DMS53 treated with DMSO at 0.1 percent for 48 hours (cell line): ENCODE results near the gene ATP6V1D.
"Not testable (repeated sequence)": the region's sequence is repeated elsewhere in the genome, so short reads cannot be mapped to it uniquely, and the experiment has no call there.

Experiments
- DNase-seq: peaks from one replicate; lab custom pipeline; 2025; ENCODE audit not compliant: unreplicated experiment; lab: John Stamatoyannopoulos, UW

Gene ATP6V1D

DNA sequence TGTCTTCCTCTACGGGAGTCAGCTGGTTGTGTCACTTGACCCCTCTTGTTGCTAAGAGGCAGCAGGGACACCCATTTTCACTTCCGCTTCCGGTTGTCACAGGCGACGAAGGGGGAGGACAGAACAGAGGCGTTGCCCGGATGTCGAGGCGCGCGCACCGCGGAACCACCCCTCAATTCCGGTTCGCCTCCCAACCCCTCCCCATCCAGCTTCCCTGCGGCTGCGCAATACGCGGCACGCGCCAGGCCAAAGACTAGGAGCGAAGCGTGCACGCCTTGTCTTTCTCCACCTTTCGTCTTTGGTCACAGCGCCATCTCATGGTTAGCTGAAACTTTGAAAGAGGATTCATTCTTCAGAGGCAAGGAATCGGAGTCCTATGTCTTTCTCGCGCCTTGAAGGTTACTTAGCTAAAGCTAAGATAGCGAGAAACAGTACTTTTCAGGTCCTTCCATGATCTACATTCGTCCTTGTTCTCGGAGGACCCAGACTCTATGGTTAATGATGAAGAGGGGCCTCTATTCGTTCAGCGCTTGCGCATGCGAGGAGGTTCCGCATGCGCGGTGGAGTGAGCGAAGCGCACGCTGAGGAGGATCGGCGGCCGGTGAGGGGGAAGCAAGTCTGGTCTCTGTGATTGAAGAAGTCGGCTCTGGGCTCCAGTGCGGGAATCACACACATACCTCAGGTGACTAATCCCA, at the start of gene ATP6V1D, which contains the start of gene EIF2S1:
Gene ATP6V1D, minus strand, starts transcription at position 30 of the 695 bp plus-strand sequence. CDS start 106 bp downstream, outside the sequence.
Gene EIF2S1, plus strand, starts transcription at position 554 of the 695 bp plus-strand sequence. CDS start 4,440 bp downstream, outside the sequence.
- DNase-seq: peak; percentile 74

DNA sequence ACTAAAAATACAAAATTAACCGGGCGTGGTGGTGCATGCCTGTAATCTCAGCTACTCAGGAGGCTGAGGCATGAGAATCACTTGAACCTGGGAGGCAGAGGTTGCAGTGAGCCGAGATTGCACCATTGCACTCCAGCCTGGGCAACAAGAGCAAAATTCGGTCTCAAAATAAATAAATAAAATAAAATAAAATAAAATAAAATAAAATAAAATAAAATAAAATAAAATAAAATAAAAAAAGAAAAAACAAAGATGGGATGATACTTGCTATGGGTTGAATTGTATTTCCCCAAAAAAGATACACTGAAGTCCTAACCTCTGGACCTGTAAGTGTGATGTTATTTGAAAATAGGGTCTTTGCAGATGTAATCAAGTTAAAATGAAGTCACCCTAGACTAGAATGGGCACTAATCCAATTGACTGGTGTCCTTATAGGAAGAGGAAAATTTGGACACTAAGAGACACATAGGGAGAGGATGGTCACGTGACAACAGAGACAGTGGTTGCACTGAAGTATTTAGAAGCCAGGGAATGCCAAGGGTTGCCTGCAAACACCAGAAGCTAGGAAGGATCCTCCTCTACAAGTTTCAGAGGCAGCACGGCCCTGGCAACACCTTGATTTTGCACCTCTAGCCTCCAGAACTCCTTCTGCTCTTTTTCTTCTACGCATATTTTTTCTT, 48.7 kb upstream of the ATP6V1D start:
- not testable (repeated sequence) for DNase-seq

DNA sequence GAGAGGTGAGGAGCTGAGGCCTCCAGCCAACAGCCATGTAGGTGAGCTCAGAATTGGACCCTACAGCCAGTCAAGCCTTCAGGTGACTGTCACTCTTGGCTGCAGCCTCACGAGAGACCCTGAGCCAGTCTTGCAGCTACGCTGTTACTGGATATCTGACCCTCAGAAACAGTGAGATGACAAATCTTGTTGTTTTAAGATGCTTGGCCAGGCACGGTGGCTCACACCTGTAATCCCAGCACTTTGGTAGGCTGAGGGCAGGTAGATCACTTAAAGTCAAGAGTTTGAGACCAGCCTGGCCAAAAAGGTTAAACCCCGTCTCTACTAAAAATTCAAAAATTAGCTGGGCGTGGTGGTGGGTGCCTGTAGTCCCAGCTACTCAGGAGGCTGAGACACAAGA, 46.2 kb upstream of the ATP6V1D start:
- DNase-seq: no peak

DNA sequence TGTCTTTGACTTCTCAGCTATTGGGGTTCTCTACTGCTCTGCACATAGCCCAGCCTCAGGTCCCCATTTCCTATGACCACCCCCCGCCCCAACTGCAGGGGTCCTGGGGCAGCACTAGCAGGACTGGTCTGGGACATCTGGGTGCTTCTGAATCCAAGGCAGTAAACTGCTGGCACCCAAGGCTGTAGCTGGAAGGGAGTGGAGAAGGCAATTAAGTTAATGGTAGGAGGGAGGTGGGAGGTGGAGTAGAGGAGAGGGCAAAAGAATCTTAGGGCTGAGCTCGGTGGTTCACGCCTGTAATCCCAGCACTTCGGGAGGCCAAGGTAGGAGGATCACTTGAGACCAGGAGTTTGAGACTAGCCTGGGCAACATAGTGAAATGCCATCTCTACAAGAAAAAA, 40.8 kb upstream of the ATP6V1D start:
- DNase-seq: no peak

DNA sequence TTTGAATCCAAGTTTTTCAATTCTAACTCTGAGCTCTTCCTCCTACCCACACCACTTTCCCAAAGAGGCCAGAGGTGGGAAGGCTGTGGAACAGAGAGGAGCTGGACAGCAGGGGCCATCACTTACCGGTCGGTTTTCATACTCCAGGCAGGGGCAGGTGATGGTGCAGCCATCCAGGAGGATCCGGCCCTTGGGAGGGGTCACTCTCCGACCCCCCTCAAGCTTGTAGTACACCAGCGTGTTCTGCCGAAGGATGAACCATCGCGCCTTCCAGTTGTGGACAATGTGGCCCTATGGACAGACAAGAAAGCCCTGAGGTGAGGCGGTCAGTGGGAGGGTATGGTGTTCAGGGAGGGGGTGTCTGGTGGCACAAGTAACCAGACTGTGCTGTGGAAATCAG, 37.9 kb upstream of the ATP6V1D start:
- no peak for DNase-seq

DNA sequence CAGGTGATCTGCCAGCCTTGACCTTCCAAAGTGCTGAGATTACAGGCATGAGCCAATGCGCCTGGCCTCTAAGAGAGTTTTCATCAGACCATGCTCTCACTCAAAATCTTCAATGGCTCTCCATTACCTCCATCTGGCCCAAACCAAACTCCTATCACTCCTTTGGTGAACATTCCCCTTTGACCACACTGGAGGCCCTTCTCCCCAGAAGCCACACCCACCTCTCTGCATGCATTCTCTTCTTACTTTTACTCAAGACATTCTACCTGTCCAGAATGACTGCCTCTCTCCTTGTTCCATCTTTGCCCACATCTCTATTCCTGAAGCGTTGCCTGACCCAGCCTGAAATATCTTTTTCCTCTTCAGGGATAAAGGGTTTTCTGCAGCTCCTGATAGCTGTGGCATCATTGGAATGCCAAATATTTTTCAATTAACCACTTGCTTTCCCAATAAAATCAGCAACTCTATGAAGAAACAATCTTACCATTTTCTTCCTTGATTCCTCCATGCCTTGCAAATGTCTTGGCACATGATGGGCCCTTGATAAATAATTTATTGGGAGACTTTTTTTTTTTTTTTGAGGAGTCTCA, 36.9 kb upstream of the ATP6V1D start:
- DNase-seq: no peak

DNA sequence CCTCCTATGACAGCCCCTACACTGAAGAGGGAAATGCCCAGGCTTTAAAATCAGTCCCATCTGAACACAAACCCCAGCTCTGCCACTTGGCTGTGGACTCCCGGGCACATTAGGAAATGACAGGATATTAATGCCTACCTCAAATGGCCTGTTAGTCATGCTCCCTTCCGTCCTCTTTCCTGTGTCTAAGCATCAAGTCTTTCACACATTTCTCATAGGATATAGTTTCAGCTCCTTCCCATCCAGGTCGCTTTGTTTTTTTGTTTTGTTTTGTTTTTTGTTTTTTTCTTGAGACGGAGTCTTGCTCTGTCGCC, 36.2 kb upstream of the ATP6V1D start:
- no peak for DNase-seq

DNA sequence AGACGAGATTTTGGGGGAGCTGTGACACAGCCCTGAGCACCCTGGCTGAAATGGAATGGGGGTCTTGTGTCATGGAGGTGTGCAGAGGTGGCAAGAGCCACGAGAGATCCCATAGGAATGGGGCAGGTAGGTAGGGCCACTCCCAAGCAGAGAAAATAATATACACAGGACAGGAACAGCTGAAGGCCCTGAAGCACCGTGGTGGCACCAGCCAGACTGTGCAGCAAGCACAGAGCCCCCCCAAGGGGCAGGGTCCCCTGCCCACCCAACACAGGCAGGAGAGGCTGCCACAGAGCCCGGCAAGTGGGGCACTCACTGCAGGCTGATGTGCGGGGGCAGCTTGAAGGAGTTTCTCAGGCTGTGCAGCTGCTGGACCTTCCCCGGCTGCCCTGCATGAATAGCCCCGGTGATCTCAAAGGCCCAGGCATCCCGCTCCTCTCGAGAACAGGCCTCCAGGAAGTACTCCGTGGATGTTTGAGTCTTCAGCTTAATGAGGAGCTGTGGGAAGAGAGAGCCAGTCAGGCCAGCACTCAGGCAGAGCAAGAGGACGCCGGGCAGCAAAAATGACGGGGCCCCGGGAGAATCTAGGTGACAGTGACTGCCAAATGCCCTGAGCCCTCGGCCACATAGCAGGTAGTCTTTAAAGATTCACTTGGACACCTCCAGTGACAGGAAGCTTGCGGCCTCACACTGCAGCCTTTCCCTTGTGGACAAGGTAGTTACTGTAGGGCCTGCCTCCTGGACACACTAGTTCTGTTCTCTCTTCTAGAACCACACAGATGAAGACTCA, 35.7 kb upstream of the ATP6V1D start:
- no peak for DNase-seq

DNA sequence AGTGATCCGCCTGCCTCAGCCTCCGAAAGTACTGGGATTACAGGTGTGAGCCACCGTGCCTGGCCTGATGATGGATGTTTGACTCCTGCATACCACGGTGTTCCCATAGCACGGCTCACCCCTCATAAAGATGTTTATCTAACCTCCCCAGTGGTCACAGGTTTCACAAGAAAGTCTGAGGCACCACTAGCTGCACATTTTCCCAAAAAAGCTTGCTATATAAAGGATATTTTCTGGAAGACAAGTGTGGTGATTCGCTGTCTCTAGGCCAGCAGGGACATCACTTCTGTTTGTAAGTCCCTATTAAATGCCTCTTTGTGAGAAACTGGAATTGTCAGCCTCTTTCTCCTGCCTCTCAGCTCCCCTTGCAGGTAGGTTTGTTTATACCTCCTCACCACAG, 34.1 kb upstream of the ATP6V1D start:
- no peak for DNase-seq

DNA sequence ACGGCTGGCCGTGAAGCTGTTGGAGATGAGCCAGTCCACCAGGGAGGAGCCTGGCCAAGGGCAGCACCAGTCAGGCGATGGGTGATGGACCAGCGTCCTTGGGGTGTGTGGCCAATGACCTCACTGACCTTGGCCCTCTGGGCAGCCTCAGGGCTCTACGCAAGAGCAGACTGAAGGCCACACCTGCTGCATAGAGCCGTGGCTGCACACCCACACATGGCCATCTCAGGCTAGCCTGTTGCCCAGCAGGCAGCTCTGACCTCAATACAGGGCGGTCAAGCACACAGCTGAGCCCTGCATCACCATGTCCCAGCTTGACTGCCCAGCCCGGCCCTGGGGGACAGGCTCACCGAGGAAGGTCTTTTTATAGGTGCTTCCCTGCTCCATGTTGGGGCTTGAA, 33.2 kb upstream of the ATP6V1D start:
- no peak for DNase-seq

DNA sequence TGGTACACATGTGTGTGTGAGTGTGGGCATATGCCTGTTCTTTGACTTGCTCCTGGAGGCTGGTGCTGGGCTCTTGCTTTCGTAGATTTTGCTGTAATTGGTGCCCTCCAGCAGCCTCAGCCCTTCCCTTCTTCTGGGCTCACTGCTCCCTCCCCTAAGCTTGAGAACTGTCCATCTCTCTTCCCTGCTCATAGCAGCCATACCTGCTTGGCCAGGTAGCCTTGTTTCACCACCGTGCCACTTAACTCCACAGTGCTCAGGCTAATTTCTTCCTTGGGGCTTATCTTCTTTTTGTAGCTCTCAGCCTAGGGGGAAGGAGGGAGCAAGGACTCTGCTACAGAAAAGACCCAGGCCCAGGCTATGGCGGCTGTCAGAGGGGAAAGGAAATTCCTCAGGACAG, 32.5 kb upstream of the ATP6V1D start:
- no peak for DNase-seq

DNA sequence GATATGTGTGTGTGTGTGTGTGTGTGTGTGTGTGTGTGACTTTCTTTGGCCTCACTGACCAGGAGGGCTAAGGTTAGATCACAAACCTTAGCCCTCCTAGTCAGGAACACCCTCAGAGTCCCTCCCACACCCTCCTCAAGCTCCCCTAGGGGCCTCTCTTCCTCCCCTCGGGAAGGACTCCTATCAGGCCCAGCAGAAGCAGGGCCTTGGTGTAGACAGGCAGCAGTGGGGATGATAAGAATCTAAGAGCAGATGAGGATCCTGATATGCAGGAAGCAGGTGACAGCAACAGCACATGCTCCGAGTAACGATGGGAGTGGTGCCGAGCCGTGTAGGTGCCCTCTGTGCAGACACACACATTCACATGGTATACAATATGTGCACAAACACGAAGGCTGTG, 31.7 kb upstream of the ATP6V1D start:
- no peak for DNase-seq

DNA sequence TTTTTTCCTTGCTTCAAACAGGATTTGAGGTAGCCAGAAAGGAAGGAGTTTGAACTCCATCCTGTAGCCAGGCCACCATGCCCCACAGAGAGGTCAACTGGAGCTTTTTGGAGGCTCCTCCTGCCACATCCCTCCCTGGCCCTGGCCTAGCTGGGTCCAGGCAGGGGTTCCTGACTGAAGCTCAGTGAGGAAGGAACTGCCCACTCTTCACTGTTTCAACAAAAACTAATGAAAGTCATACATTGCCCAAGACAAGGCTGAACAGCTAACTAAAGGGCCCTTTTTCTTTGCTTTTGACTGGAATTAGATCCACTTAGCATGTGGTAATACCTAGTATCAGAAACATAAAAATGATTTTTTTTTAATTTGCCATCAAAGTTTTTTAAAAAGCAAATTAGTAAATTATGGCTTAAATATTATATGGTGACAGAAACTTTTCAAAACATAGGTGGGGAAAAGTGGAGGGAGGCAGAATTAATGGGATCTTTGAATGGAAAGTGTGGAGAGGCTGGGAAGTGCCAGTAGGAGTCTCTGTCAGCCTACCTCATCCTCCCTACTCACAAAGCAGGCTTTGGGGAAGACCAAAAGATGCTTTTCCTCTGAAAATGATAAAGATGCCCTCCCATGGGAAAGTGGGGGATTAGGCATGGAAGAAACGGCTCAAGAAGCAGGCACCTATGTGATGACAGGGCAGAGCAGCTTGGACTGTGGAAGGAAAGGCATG, 30.4 kb upstream of the ATP6V1D start:
- DNase-seq: no peak

DNA sequence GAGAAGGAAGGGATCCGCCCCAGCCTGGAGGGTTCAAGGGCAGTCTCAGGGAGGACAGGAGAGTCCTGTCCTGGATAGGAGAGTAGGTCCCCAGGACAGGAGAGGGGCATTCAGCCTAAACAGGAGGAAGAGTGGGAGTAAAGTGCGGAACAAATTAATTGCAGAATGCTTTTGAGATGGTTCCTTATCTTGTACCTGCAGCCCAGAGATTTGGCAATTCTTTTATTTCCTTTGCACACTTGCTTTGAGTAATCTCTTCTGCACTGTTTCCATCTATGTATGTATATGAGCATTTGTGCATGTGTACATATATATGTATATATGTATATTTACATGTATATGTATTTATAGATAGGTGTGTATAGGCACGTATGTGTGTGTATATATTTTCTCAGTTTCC, 29.7 kb upstream of the ATP6V1D start:
- no peak for DNase-seq

DNA sequence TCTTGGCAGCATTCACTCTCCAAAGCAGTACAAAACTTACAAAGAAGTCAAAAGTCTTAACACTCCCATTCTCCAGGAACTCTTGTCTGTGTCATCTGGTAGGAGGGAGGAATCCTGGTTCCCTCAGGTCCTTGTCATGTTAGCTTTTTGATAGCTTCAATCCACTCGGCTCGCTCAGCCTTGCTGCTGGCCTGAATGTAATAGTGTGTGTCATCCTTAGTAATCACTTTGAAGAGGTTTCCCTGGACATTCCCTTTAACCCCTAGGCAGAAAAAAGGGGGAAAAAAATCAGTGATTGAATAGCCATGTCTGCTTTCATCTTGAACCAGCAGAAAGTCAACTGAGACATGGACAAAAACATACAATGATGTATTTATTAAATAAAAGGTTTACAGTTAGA, 27.6 kb upstream of the ATP6V1D start:
- no peak for DNase-seq

DNA sequence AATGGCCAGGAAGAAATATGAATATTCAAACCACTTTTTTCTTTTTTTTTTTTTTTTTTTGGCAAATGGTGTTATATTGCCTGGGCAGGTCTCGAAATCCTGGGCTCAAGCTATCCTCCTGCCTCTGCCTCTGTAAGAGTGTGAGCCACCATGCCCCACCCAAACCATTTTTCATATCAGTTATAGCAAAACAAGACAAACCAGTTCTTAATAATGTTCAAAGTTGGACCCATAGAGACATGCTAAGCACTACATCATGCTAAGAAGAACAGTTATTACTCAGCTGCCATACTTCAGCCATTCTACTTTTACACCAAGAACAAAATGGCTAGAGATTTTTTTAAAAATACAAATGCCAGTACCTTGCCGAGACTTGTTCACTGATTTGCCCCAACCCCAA, 26.0 kb upstream of the ATP6V1D start:
- no peak for DNase-seq

DNA sequence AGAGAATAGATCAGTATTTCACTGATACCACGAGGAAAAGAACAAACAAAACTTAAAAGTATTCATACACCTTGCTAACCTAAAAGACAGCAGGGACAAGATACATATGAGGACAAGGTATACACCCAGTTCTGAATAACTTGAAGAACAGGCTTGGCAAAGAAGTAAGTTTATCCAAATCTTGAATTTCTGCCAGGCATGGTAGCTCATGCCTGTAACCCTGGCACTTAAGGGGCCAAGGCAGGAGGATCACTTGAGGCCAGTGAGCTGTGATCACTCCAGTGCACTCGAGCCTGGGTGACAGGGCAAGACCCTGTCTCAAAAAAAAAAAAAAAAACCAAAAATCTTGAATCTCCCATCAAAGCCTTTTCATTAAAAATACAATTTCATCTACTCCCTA, 25.5 kb upstream of the ATP6V1D start:
- DNase-seq: no peak

DNA sequence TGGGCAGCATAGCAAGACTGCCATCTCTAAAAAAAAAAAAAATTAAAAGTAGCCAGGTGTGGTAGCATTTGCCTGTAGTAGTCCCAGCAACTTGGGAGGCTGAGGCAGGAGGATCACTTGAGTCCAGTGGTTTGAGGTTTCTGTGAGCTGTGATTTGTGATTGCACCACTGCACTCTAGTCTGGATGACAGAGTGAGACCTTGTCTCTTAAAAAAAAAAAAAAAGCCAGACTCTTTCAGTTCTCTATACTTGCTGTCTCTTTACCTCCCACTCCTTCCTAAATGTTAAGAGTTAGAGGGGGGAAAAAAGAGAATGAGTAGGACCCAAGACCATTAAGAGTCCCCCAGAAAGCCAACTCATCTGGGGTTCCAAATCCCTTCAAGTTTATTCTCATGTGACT, 18.3 kb upstream of the ATP6V1D start:
- DNase-seq: no peak

DNA sequence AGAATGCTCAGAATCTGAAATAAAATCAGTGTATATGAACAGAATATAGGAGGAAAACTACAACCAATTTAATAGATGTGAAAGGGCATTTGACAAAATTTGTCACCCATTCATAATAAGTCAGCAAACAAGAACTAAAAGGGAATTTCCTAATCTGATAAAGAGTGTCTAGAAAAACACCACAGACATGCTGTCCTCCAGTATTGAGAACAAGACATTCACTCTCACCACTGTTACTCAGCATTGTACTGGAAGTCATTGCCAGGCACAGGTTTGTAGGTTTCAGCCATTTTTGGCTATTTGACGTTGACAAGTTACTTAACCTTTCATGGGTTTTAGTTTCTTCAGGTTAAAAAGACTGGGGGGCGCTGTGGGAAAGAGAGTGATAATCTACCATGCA, 13.7 kb upstream of the ATP6V1D start:
- DNase-seq: no peak

DNA sequence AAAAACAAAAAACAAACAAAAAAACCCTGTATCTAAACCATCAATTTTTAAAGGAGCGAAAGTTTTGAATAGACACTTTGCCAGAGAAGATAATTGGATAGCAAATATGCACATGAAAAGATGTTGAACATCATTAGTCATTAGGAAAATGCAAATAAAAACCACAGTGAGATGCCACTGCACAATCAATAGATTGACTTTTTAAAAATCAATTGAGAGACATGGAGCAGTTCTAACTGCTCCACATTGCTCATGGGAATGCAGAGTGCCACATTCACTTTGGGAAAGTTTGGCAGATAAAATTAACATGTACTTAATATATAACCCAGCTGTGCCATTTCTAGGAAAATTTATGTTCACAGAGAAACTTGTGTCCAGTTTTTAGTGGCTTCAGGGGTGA, 13.2 kb upstream of the ATP6V1D start:
- no peak for DNase-seq
